Vagina (tissue), 2 donors: ENCODE measurements around the gene PHLPP1.
"Not testable (repeated sequence)": the region's sequence is repeated elsewhere in the genome, so short reads cannot be mapped to it uniquely, and the experiment has no call there.

Source experiments
- POLR2A ChIP-seq, 2 donors: fragments of 450-650 bp; IDR thresholded peaks; one replicate each; pipeline ENCODE4 v1.6.1; 2017; ENCODE audit warnings: antibody characterized with exemption in 2 of 2, mild to moderate bottlenecking in 2 of 2, moderate library complexity in 2 of 2
- POLR2AphosphoS5 ChIP-seq, 2 donors: sonication (generic); formaldehyde crosslinking; IDR thresholded peaks; one replicate each; pipeline ENCODE4 v1.9.0; 2017; ENCODE audit warnings: antibody characterized with exemption in 2 of 2, mild to moderate bottlenecking in 2 of 2, low read depth in 1 of 2; ENCODE audit not compliant: insufficient read depth in 1 of 2
- TF ChIP-seq, protein P1 (sequence below), 3 experiments: fragments of 450-650 bp in 2 of 3; fragments of 200-600 bp in 1 of 3; sonication (generic) in 1 of 3; IDR thresholded peaks; one replicate each; pipeline ENCODE4 v1.5.1; 2017 to 2019; ENCODE audit warnings: antibody characterized with exemption in 3 of 3, mild to moderate bottlenecking in 2 of 3, moderate library complexity in 2 of 3

DNA sequence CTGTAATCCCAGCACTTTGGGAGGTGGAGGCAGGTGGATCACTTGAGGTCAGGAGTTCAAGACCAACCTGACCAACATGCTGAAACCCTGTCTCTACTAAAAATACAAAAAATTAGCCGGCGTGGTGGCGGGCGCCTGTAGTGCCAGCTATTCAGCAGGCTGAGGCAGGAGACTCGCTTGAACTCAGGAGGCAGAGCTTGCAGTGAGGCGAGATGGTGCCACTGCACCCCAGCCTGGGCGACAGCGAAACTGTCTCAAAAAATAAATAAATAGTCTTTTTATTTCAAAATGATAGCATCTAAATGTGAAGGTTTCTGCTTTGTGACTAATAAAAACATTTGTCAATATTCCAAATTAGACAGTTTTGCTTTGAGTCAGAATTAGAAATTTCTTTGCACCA is 8.5 kb upstream of the PHLPP1 start:
- TF ChIP-seq, protein P1, sequence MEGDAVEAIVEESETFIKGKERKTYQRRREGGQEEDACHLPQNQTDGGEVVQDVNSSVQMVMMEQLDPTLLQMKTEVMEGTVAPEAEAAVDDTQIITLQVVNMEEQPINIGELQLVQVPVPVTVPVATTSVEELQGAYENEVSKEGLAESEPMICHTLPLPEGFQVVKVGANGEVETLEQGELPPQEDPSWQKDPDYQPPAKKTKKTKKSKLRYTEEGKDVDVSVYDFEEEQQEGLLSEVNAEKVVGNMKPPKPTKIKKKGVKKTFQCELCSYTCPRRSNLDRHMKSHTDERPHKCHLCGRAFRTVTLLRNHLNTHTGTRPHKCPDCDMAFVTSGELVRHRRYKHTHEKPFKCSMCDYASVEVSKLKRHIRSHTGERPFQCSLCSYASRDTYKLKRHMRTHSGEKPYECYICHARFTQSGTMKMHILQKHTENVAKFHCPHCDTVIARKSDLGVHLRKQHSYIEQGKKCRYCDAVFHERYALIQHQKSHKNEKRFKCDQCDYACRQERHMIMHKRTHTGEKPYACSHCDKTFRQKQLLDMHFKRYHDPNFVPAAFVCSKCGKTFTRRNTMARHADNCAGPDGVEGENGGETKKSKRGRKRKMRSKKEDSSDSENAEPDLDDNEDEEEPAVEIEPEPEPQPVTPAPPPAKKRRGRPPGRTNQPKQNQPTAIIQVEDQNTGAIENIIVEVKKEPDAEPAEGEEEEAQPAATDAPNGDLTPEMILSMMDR (IDR thresholded peaks at IDR 0.05) = not testable (repeated sequence)
- not testable (repeated sequence) for TF ChIP-seq POLR2A (IDR thresholded peaks at IDR 0.05); POLR2AphosphoS5 (IDR thresholded peaks at IDR 0.05; ENCODE audit: insufficient read depth in 1 of 2, low read depth in 1 of 2)
